ENCODE results near the gene COQ9.

- no peak for TF ChIP-seq CTCF (IDR thresholded peaks at IDR 0.05; ENCODE audit: insufficient read depth, low read length)
- TF ChIP-seq, protein P1, sequence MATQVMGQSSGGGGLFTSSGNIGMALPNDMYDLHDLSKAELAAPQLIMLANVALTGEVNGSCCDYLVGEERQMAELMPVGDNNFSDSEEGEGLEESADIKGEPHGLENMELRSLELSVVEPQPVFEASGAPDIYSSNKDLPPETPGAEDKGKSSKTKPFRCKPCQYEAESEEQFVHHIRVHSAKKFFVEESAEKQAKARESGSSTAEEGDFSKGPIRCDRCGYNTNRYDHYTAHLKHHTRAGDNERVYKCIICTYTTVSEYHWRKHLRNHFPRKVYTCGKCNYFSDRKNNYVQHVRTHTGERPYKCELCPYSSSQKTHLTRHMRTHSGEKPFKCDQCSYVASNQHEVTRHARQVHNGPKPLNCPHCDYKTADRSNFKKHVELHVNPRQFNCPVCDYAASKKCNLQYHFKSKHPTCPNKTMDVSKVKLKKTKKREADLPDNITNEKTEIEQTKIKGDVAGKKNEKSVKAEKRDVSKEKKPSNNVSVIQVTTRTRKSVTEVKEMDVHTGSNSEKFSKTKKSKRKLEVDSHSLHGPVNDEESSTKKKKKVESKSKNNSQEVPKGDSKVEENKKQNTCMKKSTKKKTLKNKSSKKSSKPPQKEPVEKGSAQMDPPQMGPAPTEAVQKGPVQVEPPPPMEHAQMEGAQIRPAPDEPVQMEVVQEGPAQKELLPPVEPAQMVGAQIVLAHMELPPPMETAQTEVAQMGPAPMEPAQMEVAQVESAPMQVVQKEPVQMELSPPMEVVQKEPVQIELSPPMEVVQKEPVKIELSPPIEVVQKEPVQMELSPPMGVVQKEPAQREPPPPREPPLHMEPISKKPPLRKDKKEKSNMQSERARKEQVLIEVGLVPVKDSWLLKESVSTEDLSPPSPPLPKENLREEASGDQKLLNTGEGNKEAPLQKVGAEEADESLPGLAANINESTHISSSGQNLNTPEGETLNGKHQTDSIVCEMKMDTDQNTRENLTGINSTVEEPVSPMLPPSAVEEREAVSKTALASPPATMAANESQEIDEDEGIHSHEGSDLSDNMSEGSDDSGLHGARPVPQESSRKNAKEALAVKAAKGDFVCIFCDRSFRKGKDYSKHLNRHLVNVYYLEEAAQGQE (IDR thresholded peaks at IDR 0.05; ENCODE audit: insufficient replicate concordance, low read depth): no peak
- TF ChIP-seq GABPA (IDR thresholded peaks at IDR 0.05; ENCODE audit: low read depth): no peak
- no peak; the same call in 1 of the 2 replicates for TF ChIP-seq POLR2AphosphoS5 (IDR thresholded peaks at IDR 0.05; ENCODE audit: low read depth)
- TF ChIP-seq SPI1 (IDR thresholded peaks at IDR 0.05; ENCODE audit: borderline replicate concordance, low read depth): no peak
Observed at GRCh38 chr16:57471209-57471608, 23.9 kb downstream of the COQ9 start.

Measured in HL-60 (cell line).